ENCODE data around the gene EIF6.

EIF6 gene

DNA sequence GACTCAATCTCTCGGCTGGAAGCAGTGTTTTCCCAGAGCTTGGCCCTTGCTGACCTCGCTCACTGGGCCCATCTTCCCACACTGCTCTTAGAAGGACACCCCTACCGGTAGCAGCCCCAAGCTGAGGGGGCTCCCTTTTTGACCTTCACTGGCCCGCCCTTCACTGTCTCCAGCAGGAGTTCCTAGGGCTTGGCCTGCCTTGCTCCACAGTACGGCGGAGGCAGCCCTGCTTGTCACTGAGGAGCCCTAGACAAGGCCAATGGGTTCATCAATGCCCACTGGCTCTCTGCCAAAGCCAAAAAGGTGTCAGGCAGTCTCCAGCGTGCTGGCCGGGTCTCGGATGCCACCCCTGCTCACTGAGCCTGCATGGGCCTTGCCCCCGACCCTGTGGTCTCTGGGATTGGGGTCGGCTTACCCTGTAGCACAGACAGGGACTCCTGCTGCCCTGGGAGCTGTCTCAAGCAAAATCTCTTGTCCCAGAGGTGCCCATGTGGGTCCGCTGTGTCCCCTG is 8.8 kb downstream of the EIF6 start:
- H3K36me3 ChIP-seq (ENCODE audit: control insufficient read depth in 2 of 2, insufficient read depth in 1 of 2, low read length in 2 of 2), result peaks cover 5 to 46% of the 10 kb centered on the region in 2 experiments; a peak in 2 of 3 replicates
- ChIA-PET POLR2A (interaction anchor here (0.7 kb wide), 1 partner anchor 179 kb away, joined by 3 read pairs; the partner anchor contains the start of gene CEP250), CTCF (interaction anchor here (1.1 to 1.5 kb wide), 3 partner anchors 28 to 128 kb away, joined by 3 to 5 read pairs (median 4); partner anchors contain the start of gene EDEM2)
- no peak for TF ChIP-seq ZNF23 (tag by site-specific recombination; IDR thresholded peaks at IDR 0.05; ENCODE audit: borderline replicate concordance)
- no peak for TF ChIP-seq HOXA7 (CRISPR knock-in tag; IDR thresholded peaks at IDR 0.05; ENCODE audit: borderline replicate concordance)
- no peak for TF ChIP-seq TRIM28 (IDR thresholded peaks at IDR 0.05; ENCODE audit: borderline replicate concordance, low read length)
- TF ChIP-seq ZSCAN30 (tag by site-specific recombination; IDR thresholded peaks at IDR 0.05), result no peak
- TF ChIP-seq ZNF157 (tag by site-specific recombination; IDR thresholded peaks at IDR 0.05), result no peak
- no peak for TF ChIP-seq ZNF114 (tag by site-specific recombination; IDR thresholded peaks at IDR 0.05)
- TF ChIP-seq, protein P1, sequence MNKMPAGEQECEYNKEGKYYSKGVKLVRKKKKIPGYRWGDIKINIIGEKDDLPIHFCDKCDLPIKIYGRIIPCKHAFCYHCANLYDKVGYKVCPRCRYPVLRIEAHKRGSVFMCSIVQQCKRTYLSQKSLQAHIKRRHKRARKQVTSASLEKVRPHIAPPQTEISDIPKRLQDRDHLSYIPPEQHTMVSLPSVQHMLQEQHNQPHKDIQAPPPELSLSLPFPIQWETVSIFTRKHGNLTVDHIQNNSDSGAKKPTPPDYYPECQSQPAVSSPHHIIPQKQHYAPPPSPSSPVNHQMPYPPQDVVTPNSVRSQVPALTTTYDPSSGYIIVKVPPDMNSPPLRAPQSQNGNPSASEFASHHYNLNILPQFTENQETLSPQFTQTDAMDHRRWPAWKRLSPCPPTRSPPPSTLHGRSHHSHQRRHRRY (tag by site-specific recombination; IDR thresholded peaks at IDR 0.05), result no peak
- TF ChIP-seq ZNF169 (tag by site-specific recombination; IDR thresholded peaks at IDR 0.05), result no peak
- TF ChIP-seq GLIS2 (tag by site-specific recombination; IDR thresholded peaks at IDR 0.05), result no peak
- TF ChIP-seq, protein P2, sequence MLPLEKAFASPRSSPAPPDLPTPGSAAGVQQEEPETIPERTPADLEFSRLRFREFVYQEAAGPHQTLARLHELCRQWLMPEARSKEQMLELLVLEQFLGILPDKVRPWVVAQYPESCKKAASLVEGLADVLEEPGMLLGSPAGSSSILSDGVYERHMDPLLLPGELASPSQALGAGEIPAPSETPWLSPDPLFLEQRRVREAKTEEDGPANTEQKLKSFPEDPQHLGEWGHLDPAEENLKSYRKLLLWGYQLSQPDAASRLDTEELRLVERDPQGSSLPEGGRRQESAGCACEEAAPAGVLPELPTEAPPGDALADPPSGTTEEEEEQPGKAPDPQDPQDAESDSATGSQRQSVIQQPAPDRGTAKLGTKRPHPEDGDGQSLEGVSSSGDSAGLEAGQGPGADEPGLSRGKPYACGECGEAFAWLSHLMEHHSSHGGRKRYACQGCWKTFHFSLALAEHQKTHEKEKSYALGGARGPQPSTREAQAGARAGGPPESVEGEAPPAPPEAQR (tag by site-specific recombination; IDR thresholded peaks at IDR 0.05), result no peak
- TF ChIP-seq ZNF311 (tag by site-specific recombination; IDR thresholded peaks at IDR 0.05; ENCODE audit: borderline replicate concordance), result no peak
- TF ChIP-seq, protein P3, sequence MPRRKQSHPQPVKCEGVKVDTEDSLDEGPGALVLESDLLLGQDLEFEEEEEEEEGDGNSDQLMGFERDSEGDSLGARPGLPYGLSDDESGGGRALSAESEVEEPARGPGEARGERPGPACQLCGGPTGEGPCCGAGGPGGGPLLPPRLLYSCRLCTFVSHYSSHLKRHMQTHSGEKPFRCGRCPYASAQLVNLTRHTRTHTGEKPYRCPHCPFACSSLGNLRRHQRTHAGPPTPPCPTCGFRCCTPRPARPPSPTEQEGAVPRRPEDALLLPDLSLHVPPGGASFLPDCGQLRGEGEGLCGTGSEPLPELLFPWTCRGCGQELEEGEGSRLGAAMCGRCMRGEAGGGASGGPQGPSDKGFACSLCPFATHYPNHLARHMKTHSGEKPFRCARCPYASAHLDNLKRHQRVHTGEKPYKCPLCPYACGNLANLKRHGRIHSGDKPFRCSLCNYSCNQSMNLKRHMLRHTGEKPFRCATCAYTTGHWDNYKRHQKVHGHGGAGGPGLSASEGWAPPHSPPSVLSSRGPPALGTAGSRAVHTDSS (tag by site-specific recombination; IDR thresholded peaks at IDR 0.05), result no peak
- TF ChIP-seq KLF8 (tag by site-specific recombination; IDR thresholded peaks at IDR 0.05), result no peak
- TF ChIP-seq ZNF571 (tag by site-specific recombination; IDR thresholded peaks at IDR 0.05), result no peak
- TF ChIP-seq ZNF433 (tag by site-specific recombination; IDR thresholded peaks at IDR 0.05; ENCODE audit: low read depth), result no peak
- TF ChIP-seq ZFP69B (tag by site-specific recombination; IDR thresholded peaks at IDR 0.05), result no peak
- TF ChIP-seq ZIC2 (tag by site-specific recombination; IDR thresholded peaks at IDR 0.05), result no peak
- TF ChIP-seq ZBTB17 (tag by site-specific recombination; IDR thresholded peaks at IDR 0.05), result no peak
- no peak for TF ChIP-seq ZNF677 (tag by site-specific recombination; IDR thresholded peaks at IDR 0.05)
- no peak for TF ChIP-seq ZNF837 (tag by site-specific recombination; IDR thresholded peaks at IDR 0.05)
- H3K9me3 ChIP-seq (ENCODE audit: control insufficient read depth, insufficient read depth, low read depth, low read length), result no peaks in the 10 kb centered on the region
- no peak overlapping the region for H3K4me3 ChIP-seq (ENCODE audit: low read depth, low read length)
- no peak overlapping the region for H3K27ac ChIP-seq (ENCODE audit: extremely low read depth, low read depth, low read length)
- H3K4me1 ChIP-seq (ENCODE audit: control insufficient read depth, insufficient read depth, low read length), result no peaks in the 10 kb centered on the region

DNA sequence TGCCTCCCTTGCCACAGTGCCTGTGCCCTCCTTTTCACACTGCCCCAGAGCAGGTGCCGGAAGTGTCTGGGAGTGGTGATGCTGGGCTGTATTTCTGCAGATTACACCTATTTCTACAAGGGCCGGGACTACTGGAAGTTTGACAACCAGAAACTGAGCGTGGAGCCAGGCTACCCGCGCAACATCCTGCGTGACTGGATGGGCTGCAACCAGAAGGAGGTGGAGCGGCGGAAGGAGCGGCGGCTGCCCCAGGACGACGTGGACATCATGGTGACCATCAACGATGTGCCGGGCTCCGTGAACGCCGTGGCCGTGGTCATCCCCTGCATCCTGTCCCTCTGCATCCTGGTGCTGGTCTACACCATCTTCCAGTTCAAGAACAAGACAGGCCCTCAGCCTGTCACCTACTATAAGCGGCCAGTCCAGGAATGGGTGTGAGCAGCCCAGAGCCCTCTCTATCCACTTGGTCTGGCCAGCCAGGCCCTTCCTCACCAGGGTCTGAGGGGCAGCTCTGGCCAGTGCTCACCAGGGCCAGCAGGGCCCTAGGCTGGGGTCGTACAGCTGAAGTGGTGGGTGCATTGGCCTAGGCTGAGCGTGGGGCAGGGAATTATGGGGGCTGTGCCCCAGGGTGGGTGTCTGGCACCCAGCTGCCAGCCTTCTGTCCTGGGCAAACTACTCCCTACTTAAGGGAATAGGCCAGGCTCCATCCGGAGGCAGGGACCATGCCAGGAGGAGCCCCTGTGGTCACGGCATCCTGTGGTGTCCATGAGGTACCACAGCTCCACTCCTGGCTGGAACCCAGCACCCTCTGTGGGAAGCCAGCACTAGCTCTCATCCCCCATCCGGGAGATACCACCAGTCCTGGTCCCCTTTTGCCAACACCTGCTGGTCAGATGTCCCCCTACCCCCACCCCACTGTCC is 10.1 kb downstream of the EIF6 start:
- no peak overlapping the region for H3K27ac ChIP-seq (ENCODE audit: extremely low read depth, low read depth, low read length)
- POLR2A ChIA-PET, result interaction anchor here (1.5 kb wide), 1 partner anchor 10 kb away, joined by 8 read pairs; the partner anchor contains the start of gene EIF6
- CTCF ChIA-PET, result interaction anchor here (0.5 to 1.4 kb wide), 3 partner anchors 11 to 127 kb away, joined by 3 to 4 read pairs (median 4); partner anchors contain the start of gene EDEM2
- H3K4me1 ChIP-seq (ENCODE audit: control insufficient read depth, insufficient read depth, low read length), result no peaks in the 10 kb centered on the region
- H3K36me3 ChIP-seq (ENCODE audit: control insufficient read depth in 2 of 2, insufficient read depth in 1 of 2, low read length in 2 of 2), result peaks cover 5 to 33% of the 10 kb centered on the region in 2 experiments; a peak in 2 of 3 replicates
- H3K4me3 ChIP-seq (ENCODE audit: low read depth, low read length), result no peak overlapping the region
- H3K9me3 ChIP-seq (ENCODE audit: control insufficient read depth, insufficient read depth, low read depth, low read length), result no peaks in the 10 kb centered on the region
- TF ChIP-seq ZNF266 (tag by site-specific recombination; IDR thresholded peaks at IDR 0.05; ENCODE audit: low read depth), result no peak
- TF ChIP-seq SP3 (tag by site-specific recombination; IDR thresholded peaks at IDR 0.05), result no peak
- TF ChIP-seq, protein P4, sequence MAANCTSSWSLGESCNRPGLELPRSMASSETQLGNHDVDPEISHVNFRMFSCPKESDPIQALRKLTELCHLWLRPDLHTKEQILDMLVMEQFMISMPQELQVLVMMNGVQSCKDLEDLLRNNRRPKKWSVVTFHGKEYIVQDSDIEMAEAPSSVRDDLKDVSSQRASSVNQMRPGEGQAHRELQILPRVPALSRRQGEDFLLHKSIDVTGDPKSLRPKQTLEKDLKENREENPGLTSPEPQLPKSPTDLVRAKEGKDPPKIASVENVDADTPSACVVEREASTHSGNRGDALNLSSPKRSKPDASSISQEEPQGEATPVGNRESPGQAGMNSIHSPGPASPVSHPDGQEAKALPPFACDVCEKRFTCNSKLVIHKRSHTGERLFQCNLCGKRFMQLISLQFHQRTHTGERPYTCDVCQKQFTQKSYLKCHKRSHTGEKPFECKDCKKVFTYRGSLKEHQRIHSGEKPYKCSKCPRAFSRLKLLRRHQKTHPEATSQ (tag by site-specific recombination; IDR thresholded peaks at IDR 0.05), result no peak
- TF ChIP-seq, protein P5, sequence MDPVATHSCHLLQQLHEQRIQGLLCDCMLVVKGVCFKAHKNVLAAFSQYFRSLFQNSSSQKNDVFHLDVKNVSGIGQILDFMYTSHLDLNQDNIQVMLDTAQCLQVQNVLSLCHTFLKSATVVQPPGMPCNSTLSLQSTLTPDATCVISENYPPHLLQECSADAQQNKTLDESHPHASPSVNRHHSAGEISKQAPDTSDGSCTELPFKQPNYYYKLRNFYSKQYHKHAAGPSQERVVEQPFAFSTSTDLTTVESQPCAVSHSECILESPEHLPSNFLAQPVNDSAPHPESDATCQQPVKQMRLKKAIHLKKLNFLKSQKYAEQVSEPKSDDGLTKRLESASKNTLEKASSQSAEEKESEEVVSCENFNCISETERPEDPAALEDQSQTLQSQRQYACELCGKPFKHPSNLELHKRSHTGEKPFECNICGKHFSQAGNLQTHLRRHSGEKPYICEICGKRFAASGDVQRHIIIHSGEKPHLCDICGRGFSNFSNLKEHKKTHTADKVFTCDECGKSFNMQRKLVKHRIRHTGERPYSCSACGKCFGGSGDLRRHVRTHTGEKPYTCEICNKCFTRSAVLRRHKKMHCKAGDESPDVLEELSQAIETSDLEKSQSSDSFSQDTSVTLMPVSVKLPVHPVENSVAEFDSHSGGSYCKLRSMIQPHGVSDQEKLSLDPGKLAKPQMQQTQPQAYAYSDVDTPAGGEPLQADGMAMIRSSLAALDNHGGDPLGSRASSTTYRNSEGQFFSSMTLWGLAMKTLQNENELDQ (tag by site-specific recombination; IDR thresholded peaks at IDR 0.05; ENCODE audit: low read depth), result no peak
- no peak for TF ChIP-seq ZFHX2 (tag by site-specific recombination; conservative IDR thresholded peaks at IDR 0.05)
- TF ChIP-seq ZNF521 (tag by site-specific recombination; IDR thresholded peaks at IDR 0.05), result no peak
- no peak for TF ChIP-seq ZNF23 (tag by site-specific recombination; IDR thresholded peaks at IDR 0.05; ENCODE audit: borderline replicate concordance)
- no peak for TF ChIP-seq GFI1B (tag by site-specific recombination; IDR thresholded peaks at IDR 0.05)

Data from HEK293 (cell line).